ENCODE measurements around the gene NPBWR2. TPM values are rescaled to one million over a fixed set of nuclear protein-coding genes. Genes with fewer than 3 reads are reported as not detected.

Gene NPBWR2
- total RNA-seq, 1 experiment from 2014 or later = not detected

DNA sequence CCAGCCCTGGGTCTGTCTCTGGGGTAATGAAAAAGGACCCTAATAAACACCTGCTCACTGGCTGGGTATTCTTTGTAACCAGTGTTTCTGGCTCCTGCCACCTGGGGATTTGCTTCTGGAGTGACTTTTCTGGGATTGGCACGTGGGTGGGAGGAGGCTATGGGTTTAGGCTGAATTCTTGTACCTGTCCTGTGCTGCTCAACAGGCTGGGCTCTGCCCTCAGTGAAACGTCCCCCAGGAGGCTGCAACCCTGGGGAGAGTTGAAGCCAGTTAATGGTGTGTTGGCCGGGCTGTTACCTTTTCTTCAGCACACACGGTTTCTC lies 6.8 kb downstream of the NPBWR2 start:
- Mint-ChIP-seq H3K9me3 (ENCODE audit: unreplicated experiment) (peaks cover 8% of the 10 kb centered on the region), H3K27ac (ENCODE audit: low read depth, unreplicated experiment) (no peak overlapping the region), H3K4me3 (ENCODE audit: unreplicated experiment) (no peak overlapping the region), H3K27me3 (ENCODE audit: insufficient read depth, unreplicated experiment) (peaks cover 35% of the 10 kb centered on the region), H3K4me1 (ENCODE audit: insufficient read depth, unreplicated experiment) (no peaks in the 10 kb centered on the region), H3K36me3 (ENCODE audit: insufficient read depth, unreplicated experiment) (no peaks in the 10 kb centered on the region)
- ChIA-PET POLR2A (no interaction called here), CTCF (interaction anchor here (0.6 to 2.1 kb wide), 5 partner anchors 15 to 69 kb away, joined by 3 to 6 read pairs (median 3); partner anchors contain the start of gene LKAAEAR1)
- no peak for TF ChIP-seq CTCF (IDR thresholded peaks at IDR 0.05; ENCODE audit: unreplicated experiment)
- BruUV-seq (replicated peaks) = no TSS peak
- no peak for DNase-seq (ENCODE audit: unreplicated experiment)
- intact Hi-C loops (cut with micrococcal nuclease) = no loop called here

DNA sequence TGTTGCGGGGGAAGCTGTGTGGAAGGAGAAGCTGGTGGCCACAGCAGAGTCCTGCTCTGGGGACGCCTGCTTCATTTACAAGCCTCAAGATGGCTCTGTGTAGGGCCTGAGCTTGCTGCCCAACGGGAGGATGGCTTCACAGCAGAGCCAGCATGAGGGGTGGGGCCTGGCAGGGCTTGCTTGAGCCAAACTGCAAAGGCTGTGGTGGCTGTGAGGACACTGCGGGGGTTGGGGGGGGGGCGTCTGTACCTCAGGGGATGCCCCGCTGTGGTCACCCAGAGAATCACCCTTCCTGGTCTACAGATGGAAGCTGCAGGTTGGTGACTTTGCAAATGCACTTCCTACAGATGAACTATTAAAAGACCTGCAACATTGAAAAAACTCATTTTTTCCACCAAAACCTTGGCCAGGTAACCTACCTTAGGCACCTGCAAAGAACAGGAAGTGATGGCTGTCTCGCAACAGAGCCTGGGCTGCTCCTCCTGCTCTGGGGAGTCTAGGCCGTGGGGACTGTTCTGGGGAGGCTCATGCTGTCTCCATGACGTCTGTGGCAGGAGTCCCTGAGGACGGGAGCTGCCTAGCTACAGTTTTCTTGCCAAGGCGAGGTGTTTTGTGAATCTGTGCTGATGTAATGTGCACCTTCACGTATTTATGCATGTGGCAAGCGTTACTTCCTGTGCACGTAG lies 7.3 kb downstream of the NPBWR2 start:
- CTCF ChIA-PET = interaction anchor here (0.7 to 2.1 kb wide), 3 partner anchors 15 to 69 kb away, joined by 3 to 5 read pairs (median 3); no protein-coding TSS in a partner anchor
- Mint-ChIP-seq H3K4me3 (ENCODE audit: unreplicated experiment) (no peak overlapping the region), H3K27me3 (ENCODE audit: insufficient read depth, unreplicated experiment) (peaks cover 35% of the 10 kb centered on the region), H3K4me1 (ENCODE audit: insufficient read depth, unreplicated experiment) (no peaks in the 10 kb centered on the region), H3K9me3 (ENCODE audit: unreplicated experiment) (peaks cover 8% of the 10 kb centered on the region), H3K27ac (ENCODE audit: low read depth, unreplicated experiment) (no peak overlapping the region), H3K36me3 (ENCODE audit: insufficient read depth, unreplicated experiment) (no peaks in the 10 kb centered on the region)
- BruUV-seq (replicated peaks) = no TSS peak
- DNase-seq (ENCODE audit: unreplicated experiment) = no peak
- no peak for TF ChIP-seq CTCF (IDR thresholded peaks at IDR 0.05; ENCODE audit: unreplicated experiment)
- intact Hi-C loops (cut with micrococcal nuclease) = no loop called here
- POLR2A ChIA-PET = no interaction called here

DNA sequence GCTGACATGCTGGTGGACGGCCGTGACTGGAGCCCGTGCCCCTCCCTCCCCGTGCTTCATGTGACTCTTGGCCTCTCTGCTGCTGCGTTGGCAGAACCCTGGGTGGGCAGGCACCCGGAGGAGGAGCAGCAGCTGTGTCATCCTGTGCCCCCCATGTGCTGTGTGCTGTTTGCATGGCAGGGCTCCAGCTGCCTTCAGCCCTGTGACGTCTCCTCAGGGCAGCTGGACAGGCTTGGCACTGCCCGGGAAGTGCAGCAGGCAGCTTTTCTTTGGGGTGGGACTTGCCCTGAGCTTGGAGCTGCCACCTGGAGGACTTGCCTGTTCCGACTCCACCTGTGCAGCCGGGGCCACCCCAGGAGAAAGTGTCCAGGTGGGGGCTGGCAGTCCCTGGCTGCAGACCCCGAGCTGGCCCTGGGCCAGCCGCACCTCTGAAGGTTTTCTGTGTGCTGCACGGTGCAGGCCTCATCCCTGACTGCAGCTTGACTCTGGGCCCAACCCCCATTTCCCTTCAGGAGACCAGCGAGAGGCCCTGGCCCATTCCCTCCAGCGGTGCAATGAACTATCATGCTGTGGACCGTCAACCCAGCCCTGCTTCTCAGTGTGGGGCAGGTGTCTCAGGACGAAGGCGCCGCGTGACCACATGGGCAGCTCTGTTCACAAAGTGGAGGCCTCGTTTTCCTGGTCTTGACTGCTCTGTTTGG lies 8.1 kb downstream of the NPBWR2 start:
- no peaks in the 10 kb centered on the region for H3K36me3 Mint-ChIP-seq (ENCODE audit: insufficient read depth, unreplicated experiment)
- H3K27ac Mint-ChIP-seq (ENCODE audit: low read depth, unreplicated experiment) = no peak overlapping the region
- TF ChIP-seq CTCF (IDR thresholded peaks at IDR 0.05; ENCODE audit: unreplicated experiment) = no peak
- H3K27me3 Mint-ChIP-seq (ENCODE audit: insufficient read depth, unreplicated experiment) = peaks cover 34% of the 10 kb centered on the region
- H3K4me3 Mint-ChIP-seq (ENCODE audit: unreplicated experiment) = no peak overlapping the region
- H3K4me1 Mint-ChIP-seq (ENCODE audit: insufficient read depth, unreplicated experiment) = no peaks in the 10 kb centered on the region
- no peak for DNase-seq (ENCODE audit: unreplicated experiment)
- CTCF ChIA-PET = interaction anchor here (0.7 to 2.1 kb wide), 3 partner anchors 14 to 22 kb away, joined by 3 to 5 read pairs (median 5); no protein-coding TSS in a partner anchor
- POLR2A ChIA-PET = no interaction called here
- intact Hi-C loops (cut with micrococcal nuclease) = no loop called here
- peaks cover 8% of the 10 kb centered on the region for H3K9me3 Mint-ChIP-seq (ENCODE audit: unreplicated experiment)
- no TSS peak for BruUV-seq (replicated peaks)

GRCh38 chr20:64098471-64099013 lies 8.8 kb downstream of the NPBWR2 start:
- ChIA-PET CTCF (interaction anchor here (0.7 to 2.1 kb wide), 2 partner anchors 13 to 21 kb away, joined by 5 read pairs; no protein-coding TSS in a partner anchor), POLR2A (no interaction called here)
- no peak for TF ChIP-seq CTCF (IDR thresholded peaks at IDR 0.05; ENCODE audit: unreplicated experiment)
- DNase-seq (ENCODE audit: unreplicated experiment) = no peak
- Mint-ChIP-seq H3K27ac (ENCODE audit: low read depth, unreplicated experiment) (no peak overlapping the region), H3K36me3 (ENCODE audit: insufficient read depth, unreplicated experiment) (no peaks in the 10 kb centered on the region), H3K9me3 (ENCODE audit: unreplicated experiment) (peaks cover 8% of the 10 kb centered on the region), H3K4me1 (ENCODE audit: insufficient read depth, unreplicated experiment) (no peaks in the 10 kb centered on the region), H3K27me3 (ENCODE audit: insufficient read depth, unreplicated experiment) (peaks cover 27% of the 10 kb centered on the region), H3K4me3 (ENCODE audit: unreplicated experiment) (no peak overlapping the region)
- intact Hi-C loops (cut with micrococcal nuclease) = no loop called here
- no TSS peak for BruUV-seq (replicated peaks)
